ENCODE data around the gene TNIK.

TNIK gene

GRCh38 chr3:171187706-171188290 is 272.4 kb downstream of the TNIK start:
- DNase-seq (ENCODE audit: low spot score): no peak

- DNase-seq (ENCODE audit: low spot score): no peak
Measured at GRCh38 chr3:171186817-171187500, 273.2 kb downstream of the TNIK start.

- DNase-seq (ENCODE audit: low spot score): no peak
Measured at GRCh38 chr3:171186383-171186782, 273.8 kb downstream of the TNIK start.

- no peak for DNase-seq (ENCODE audit: low spot score)
Measured at GRCh38 chr3:171185959-171186358, 274.2 kb downstream of the TNIK start.

- DNase-seq (ENCODE audit: low spot score): no peak
Measured at GRCh38 chr3:171184372-171184771, 275.8 kb downstream of the TNIK start.

GRCh38 chr3:171183042-171183441 is 277.2 kb downstream of the TNIK start:
- no peak for DNase-seq (ENCODE audit: low spot score)

GRCh38 chr3:171181907-171182690 is 278.1 kb downstream of the TNIK start:
- DNase-seq (ENCODE audit: low spot score): no peak

- no peak for DNase-seq (ENCODE audit: low spot score)
Measured at GRCh38 chr3:171178714-171179113, 281.5 kb downstream of the TNIK start.

GRCh38 chr3:171177553-171177952 is 282.7 kb downstream of the TNIK start:
- DNase-seq (ENCODE audit: low spot score): no peak

- no peak for DNase-seq (ENCODE audit: low spot score)
Measured at GRCh38 chr3:171177056-171177455, 283.1 kb downstream of the TNIK start.

- DNase-seq (ENCODE audit: low spot score): no peak
Measured at GRCh38 chr3:171176244-171176933, 283.8 kb downstream of the TNIK start.

- DNase-seq (ENCODE audit: low spot score): peak; percentile 19
Measured at GRCh38 chr3:171175741-171176234, 284.4 kb downstream of the TNIK start.

- peak; percentile 32 for DNase-seq (ENCODE audit: low spot score)
Measured at GRCh38 chr3:171173736-171174135, 286.5 kb downstream of the TNIK start.

- no peak for DNase-seq (ENCODE audit: low spot score)
Measured at GRCh38 chr3:171172070-171172469, 288.1 kb downstream of the TNIK start.

GRCh38 chr3:171169866-171170265 is 290.3 kb downstream of the TNIK start:
- DNase-seq (ENCODE audit: low spot score): no peak

- DNase-seq (ENCODE audit: low spot score): no peak
Measured at GRCh38 chr3:171169443-171169842, 290.8 kb downstream of the TNIK start.

GRCh38 chr3:171168551-171168950 is 291.7 kb downstream of the TNIK start:
- DNase-seq (ENCODE audit: low spot score): no peak

GRCh38 chr3:171168086-171168485 is 292.1 kb downstream of the TNIK start:
- peak; percentile 51 for DNase-seq (ENCODE audit: low spot score)

- DNase-seq (ENCODE audit: low spot score): no peak
Measured at GRCh38 chr3:171165983-171166382, 294.2 kb downstream of the TNIK start.

GRCh38 chr3:171165499-171165921 is 294.7 kb downstream of the TNIK start:
- no peak for DNase-seq (ENCODE audit: low spot score)

GRCh38 chr3:171164067-171164465 is 296.1 kb downstream of the TNIK start:
- DNase-seq (ENCODE audit: low spot score): no peak
